Mucosa of gallbladder (tissue), 1 donor: ENCODE data around the gene NT5M. TPM values are rescaled to one million over a fixed set of nuclear protein-coding genes. Genes with fewer than 3 reads are reported as not detected.

Source experiments
- DNase-seq: peaks from one replicate; pipeline ENCODE4 v3.0.0-alpha.2; 2020; ENCODE audit warnings: low spot score
- total RNA-seq: library from RNA; stranded (reverse); gene quantifications from one replicate; pipeline ENCODE4 v1.2.1, GENCODE V29; 2021
- donor health status: DM: no; HTN: no; CAD: no.

The NT5M gene
- total RNA-seq, 1 donor from 2014 or later: 3.2 TPM

DNA sequence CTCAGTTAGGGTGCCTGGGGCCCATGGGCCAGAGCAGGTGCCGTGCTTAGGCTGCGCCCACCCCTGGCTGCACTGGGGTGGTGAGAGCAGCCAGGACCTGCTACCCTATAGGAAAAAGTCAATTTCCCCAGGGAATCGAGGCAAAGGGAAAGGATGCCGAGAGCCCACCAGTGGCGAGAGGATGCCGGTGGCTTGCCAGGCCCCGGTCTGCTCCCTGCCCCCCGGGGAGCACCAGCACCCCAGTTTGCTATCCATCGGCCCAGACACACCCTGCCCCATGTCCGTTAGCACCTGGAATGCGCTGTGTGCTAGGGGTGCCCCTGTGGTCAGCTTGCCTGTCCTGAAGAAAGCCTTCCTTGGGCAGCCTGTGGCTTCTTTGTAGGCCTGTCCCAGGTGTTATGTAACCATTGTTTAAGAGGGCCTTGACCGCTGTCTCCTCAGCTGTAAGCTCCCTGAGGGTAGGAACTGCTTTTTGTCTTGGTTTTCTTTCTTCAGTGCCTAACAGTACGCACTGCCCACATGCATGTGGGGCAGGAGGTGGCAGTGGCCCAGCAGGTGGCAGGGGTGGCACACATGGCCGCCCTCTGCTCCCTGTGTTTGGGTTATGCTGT, 40.8 kb downstream of the NT5M start:
- no peak for DNase-seq

DNA sequence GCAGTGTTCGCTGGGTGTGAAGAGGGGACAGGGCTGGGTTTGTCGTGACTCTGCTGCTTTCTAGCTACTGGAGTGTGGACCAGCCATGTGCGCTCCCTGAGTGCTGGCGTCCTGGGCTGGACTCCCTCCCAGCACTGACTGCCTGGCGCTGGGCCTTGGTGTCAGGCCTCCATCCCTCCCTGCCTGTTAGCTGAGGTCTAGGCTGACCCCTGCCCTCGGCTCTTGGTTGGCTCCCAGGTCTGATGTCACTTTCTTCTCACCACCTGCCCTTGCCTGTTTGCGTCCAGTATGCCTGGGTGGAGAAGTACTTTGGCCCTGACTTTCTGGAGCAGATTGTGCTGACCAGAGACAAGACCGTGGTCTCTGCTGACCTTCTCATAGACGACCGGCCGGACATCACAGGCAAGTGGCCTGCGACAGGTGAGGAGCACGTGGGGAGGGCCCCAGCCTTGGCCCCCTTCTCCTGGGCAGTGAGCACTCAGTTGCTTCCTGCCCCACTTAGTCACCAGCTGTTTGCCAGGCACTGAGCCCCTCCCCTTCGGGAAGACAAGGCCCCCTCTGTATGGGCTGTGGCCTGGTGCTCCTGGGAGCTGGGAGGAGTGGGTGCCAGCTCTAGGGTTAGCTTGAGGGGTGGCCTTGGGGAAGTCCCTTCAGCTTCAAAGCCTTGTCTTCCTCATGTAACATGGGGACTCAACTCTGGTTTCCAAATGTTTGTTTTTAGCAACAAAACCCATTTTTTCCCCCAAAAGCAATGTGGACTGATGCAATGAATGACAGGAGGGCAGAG, 41.5 kb downstream of the NT5M start:
- DNase-seq: no peak

DNA sequence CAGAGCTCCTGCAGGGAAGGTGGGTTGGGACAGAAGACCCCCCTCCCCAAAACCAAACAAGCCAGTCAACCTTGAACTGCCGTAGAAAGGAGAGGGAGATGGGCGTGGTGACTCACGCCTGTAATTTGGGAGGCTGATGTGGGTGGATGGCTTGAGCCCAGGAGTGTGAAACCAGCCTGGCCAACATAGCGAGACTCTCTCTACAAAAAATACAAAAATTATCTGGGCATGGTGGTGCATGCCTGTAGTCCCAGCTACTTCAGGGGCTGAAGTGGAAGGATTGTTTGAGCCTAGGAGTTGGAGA, 42.1 kb downstream of the NT5M start:
- no peak for DNase-seq

DNA sequence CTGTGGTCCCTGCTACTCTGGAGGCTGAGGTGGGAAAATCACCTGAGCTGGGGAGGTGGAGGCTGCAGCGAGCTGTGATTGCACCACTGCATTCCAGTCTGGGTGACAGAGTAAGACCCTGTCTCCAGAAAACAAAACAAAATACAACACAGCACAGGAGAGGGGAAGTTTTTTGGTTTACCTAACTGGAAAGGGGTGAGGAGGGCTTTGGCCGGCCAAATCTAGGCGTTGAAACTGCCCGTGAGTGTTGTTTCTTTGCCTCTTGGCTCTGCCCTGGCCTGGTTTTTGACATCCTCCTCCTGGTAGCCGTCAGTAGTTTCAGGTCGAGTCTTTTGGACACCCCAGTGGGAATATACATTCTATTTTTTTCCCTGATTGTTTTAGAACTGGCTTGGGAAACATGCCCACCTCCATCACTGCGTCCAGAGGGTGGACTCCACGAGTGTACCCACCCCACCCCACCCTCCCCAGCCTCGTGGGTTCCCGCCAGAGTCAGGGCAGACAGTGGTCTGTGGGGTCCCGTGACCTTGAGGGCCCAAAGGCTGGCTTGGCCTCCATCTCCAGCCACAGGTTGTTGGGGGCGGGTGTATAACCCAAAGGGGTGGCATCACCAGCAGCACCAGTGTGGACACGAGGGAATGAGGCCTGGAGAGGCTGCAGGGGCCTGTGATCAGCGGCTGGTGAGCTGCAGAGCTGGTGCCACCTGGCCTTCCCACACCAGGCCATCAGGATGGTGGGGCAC, 42.7 kb downstream of the NT5M start:
- DNase-seq: no peak

DNA sequence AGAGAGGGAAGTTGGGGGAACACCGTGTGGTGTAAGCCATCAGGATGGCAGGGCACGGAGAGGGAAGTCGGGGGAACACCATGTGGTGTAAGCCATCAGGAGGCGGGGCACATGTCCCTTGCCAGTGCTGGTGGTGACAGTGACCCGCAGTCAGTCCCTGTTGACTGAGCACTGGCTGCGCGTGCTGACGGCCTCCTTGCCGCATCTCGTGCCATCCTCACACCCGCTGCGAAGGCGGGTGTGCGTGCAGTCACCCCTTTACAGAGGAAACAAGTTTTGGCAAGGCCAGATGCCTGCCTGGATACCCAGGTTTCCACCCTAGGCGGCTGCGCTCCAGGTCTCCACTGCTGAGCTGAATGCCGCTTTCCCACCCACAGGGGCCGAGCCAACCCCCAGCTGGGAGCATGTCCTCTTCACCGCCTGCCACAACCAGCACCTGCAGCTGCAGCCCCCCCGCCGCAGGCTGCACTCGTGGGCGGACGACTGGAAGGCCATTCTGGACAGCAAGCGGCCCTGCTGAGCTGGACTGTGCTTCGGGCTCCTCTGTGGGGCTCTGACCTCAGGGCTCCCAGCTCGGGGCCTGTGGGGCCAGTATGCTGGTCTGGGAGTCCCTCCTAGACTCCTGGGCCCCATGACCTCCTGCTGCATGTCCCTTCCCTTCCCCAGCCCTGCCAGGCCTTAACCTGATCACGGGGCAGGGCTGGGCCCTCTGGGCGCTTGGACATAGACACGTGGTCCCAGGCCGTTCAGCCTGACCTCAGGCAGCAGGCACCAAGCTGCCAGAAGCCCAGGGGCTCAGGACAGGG, 43.5 kb downstream of the NT5M start:
- DNase-seq: no peak

DNA sequence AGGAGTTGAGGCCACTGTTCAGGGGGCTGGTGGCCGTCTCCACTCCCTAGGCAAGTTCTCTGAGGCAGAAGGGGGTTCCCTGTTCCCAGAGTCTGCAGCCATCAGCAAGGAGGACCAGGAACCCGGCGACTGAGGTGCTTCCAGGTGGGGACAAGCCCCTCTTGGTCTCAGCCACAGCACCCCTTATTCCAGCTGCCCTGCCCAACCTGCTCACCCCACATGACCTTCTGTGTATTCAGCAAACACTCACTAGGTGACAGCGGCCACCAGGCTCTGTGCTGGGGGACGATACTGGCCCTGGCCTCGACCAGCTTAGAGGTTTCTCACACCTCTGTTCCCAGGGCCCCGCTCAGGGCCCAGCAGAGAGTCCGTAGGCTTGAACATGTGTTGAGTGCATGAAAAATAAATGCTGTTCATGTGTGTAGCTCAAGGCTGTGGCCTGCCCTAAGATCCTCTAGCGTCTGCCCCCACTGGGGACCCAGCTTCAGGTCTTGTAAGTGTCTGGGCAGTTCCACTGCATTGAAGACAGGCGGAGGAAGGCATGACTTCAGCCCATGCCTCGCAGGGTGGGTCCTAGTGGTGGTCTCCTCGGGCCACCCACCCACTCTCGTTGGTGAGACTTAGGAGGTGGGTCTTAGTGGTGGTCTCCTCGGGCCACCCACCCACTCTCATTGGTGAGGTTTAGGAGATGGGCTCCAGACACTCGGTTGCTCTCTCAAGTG, 44.2 kb downstream of the NT5M start:
- no peak for DNase-seq

DNA sequence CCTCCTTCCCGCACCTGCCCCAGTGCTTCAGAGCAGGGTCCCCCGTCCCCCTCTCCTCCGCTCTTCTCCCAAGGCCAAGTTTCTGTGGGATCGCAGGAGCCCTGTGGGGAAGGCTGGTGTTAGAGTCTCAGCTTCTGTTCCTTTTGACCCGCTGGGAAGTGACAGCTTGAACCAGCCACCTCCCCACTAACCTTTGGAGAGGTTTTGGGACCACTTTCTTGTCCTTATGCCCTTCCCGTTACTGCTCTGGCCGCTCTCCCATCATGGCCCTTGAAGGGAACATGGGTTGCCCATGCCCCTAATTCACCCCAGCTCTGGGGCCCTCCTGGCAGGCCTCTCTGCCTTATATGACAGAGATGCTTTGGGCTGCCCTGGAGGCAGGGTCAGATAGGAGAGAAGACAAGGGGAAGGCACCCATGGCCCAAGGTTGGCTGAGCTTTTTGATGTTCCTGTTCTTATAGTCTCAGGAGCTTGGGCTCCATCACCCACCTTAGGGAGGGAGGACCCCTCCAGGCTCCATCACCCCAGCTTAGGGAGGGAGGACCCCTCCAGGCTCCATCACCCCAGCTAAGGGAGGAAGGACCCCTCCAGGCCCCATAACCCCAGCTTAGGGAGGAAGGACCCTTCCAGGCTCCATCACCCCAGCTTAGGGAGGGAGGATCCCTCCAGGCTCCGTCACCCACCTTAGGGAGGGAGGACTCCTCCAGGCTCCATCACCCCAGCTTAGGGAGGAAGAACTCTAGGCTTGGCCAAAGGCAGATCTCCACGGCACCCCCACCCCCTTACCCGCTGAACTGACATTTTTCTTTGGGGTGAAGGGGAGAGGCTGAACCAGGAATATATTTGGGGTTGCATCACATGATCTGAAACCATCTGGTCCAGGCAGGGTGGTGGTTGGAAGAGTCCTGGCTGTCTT, 45.0 kb downstream of the NT5M start:
- no peak for DNase-seq

DNA sequence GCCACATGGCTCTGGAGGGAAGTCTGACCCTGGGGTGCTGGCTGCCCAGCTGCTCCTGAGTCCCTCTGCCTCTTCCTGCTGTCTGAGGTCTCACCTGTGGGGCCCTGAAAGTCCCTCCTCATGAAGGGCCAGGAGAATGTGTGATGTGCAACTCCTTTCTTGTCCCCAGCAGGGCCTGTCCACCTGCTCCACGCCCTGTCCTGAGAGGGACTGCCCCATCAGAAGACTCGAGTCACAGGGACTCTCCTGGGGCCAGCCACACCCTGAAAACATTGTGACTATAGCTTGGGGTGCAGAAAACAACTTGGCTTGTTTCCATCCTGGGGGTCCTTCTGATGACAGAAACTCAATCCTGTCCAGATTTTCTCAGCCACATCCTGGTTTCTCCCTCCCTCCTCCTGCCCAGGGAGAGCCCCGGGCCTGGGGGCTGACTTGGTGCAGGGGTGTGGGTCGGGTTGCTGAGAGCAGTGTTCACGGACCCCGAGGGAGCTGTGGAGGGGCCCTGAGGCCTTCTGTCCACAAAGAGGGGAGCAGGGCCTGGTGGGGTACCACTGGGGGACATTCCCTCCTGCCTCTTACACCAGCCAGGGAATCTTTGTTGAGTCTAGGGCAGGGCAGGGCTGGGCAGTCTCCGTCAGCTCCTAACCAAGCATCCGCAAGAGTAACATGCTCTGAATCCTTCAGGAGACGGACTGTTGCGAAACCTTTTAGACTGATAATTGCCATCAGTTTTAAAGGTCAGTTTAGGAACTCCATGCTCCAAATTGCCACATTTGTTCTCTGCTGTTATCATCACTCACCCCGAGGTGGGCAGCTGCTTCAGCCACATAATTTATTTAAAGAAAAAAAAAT, 45.9 kb downstream of the NT5M start:
- no peak for DNase-seq

DNA sequence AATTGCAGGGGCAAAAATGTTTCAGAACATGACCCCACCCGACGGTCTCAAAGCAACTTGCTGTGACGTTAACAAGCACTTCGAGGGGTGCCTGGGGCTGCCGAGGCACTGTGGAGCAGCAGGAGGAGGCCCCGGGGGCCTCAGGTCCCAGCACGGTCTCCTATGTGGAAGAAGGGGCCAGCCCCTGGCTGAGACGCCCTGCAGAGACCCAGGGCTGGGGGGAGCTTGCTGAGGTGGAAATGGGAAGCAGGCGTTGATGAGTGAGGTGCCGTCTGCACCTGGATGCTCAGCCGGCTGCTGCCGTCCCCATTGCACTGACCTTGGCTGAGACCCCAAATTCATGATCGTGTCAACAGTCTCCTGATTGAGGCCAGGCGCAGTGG, 46.5 kb downstream of the NT5M start:
- no peak for DNase-seq

DNA sequence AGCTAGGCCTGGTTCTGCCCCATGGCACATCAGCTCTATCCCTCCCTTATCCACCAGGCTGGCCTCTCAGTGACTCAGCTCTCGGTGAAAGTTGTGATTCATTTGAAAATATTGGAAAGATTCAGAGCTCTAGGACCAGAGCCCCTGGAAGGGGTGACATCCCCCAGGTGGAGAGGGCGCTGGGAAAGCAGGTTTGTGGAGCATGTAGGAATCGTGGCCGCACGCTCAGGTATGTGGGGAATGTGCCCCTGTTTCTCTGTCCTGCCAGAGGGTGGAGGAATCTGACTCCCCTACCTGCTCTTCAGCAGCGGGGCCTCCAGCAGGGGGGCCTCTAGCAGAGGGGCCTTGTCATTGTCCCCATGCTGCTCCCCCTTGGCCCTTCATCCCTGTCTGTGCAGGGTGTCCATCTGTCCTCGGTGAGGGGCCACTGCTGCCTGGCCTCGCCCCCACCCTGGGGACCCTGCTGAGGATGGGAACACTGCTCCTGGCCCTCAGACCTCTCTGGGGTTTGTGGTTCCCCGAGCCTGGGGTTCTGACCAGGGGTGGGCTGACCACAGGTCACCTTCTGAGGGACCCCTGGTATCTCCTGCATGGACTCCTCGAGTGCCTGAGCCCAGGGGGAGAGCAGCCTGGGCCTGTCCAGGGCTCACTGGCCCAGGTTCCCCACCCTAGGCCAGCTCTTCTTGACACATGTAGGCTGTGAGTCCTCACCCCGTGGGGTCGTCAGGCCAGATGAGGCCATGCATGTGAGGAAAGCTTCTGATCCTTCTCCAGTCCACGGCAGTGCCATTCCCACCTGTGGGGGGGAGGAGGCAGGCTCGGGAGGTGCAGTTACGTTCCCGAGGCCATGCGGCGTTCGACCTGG, 47.5 kb downstream of the NT5M start:
- DNase-seq: no peak

DNA sequence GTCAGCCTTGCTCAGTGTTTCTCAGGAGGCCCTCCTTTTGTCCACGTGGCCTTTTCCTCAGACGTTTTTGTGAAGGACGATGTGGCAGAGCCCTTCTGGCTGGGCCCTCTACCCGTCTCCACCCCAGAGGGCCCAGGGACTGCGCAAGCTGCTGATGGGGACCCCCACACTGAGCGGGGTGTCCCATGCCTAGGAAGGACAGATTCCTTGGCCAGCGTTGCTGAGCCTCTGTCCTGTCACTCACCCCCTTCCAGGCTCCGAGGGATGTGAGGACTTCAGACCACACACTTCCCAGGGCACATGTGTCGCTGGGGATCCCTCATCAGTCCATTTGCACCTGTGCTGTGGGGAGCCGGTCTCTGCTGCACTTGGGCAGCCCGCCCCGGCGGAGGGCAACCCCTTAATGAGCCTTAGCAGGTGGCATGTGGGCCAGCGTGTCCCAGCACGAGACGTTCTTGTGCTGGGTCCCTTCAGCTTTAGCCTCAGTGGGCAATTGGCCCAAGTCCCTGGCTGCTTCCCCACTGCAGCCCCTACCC, 48.3 kb downstream of the NT5M start:
- no peak for DNase-seq

DNA sequence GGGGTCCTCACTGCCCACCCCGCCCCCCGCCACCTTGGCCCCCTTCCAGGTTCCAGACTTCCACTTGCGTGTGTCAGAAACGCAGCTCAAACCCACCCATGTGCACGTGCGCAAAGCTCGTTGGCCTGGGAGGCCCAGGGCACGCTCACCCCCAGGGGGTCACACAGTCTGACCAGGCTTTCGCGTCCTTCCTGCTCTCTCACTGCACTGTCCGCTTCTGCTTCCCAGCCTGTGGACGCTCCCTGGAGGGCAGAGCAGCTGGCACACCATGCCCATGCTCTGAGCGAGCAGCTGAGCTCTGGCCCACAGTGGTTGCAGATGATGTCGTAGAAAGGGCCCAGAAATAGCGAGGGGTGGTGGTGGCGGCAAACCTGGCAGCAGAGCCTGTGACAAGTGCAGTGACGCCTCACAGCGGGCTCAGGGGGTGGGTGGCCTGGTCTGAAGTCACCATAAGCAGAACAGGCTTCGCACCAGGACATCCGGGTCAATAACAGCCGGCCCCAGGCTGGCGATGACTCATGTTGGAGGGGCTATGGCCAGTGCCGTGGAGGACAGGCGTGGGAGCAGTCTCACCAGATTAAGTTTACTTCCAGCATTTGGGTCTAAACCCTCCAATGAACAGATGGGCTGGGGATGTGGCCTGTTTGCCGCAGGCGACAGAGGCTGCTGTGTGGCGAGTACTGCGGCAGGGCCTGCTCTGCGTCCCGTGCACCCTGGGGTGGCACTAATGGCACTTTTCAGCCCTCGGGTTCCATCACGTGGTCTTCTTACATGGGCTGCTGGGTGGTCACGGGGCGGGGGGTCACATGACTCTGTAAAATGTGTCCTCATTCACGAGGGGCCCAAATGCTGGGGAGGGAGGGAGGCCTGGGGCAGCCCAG, 49.0 kb downstream of the NT5M start:
- peak; percentile 34 for DNase-seq

DNA sequence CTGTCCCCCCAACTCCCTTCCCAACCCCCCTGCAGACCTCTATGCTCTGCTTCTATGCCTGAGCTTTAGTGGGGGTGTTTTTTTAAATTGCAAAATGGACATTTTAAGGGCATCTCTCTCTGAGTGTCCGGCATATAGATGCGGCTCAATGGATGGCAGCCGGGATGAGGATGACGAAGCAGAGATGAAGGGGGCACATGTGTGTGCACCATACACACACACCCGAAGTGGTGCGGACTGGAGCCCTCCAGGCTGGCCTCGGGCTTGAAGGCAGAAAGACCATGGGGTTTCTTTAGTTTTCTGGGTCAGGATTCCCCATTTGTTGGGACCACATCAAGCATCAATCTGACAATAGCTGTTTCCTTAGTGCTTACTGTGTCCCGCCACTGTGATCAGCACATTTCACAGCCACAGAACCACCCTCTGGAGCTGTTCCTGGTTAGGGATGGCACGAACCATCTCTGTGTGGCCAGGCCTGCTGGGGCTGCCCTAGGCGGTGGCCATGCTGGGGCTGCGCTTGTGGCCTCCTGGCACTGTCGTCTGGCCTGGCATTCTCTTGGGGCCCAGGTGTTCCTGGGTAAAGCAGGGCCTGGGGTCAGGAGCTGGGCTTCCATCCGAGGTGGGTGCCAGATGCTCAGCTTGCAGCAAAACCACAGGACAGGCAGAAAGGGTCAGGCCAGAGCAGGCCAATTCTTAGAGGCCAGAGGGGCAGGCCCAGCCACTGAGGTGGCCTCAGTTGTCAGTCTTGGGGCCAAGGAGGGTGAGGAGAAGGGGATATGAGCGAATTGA, 49.9 kb downstream of the NT5M start:
- DNase-seq: no peak

DNA sequence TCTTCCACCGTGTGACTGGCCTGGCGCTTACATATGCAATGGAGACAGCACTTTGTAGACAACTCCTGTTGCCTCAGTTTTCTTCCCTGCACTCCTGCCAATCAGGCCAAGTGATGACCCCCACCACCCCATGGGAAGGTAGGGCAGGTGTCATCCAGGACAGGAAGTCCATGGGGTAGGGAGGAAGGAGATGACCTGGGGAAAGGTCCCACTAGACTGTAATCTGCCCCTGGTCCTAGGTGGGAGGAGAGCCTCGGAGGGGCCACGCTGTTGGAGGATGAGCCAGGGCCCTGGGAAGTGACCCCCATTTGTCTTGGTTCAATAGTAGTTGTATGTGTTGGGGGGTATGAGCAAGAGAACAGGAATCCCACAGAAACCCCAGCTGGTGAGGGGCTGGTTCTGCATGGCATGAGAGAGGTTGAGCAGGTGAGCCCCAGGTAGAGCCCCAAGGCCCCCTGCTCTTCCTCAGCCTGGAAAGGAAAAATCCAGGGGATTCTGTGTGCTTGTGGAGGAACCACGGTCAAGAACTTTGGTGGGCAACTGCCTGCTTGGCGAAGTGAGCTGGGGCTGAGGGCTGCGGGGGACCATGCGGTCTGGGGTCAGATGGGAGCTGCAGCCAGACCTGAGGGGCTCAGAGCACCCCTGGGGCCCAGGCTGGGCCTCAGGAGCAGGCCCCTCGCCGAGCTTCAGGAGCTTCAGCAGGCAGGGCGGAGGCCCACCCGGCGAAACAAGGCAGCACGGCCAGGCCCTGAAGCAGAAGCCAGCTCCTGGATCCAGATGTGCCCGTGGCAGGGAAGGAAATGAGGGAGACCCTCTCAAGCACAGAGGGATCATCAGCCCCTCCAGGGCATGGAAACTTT, 50.7 kb downstream of the NT5M start:
- DNase-seq: no peak

DNA sequence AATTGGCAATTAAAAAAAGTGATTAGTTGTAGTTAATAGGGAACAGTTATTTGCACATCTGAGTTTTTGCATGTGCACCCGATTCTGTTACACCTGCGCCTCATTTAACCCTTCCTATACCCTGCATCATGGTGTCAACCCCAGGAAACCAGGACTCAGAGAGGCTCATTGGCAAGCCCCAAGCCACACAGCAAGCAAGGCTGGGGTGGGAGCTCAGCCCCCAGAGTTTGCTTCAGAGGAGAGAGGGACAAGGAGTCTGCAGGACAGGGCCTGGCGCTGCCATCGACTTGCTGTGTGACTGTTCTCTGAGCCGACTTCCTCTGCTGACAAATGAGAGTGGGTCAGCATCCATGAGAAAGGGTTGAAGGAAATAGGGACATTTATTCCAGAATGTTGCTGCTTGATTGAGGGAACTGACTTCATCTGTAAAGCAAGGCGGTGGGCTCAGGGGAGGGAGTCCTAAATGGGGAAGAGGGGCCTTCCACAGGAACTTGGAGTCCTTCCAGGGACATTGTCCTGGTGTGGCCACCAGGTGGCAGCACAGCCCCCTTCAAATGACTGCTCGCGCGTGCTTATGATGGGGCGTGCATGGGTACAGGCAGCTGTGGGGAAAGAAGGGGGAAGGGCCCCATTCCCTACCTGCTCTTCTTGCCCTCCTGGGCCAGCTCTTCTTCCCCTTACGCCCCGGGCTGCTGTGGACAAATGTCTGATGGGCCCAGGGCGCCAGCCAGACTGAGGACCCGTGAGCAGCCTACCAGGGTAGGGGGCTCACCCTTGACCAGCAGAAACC, 51.6 kb downstream of the NT5M start:
- peak; percentile 63 for DNase-seq
